ENCODE measurements around the gene CACNA2D3.

DNA sequence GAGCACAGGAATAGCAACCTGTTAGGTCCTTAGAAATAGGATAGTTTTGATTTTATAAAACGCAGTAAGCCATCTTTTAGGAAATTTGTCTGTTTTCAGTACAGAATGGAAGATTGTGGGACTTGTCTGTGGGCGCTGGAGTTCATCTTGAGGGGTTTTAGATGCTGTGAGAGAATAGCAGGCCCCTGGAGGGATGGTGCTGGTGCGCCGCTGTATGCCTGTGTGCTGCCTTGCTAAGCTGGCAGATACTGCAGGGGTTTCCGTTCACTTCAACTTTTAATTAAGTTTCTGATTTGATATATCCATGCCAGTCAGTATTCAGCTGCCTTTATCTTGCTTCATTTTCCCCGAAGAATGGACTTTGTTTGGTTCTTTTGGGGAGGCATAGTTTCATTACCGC is 4.2 kb downstream of the CACNA2D3 start:
- TF ChIP-seq CTCF (IDR thresholded peaks at IDR 0.05) (no peak), ZFX (IDR thresholded peaks at IDR 0.05; ENCODE audit: borderline replicate concordance) (no peak)
